GM12878 (cell line): ENCODE results near the gene IFRD2. TPM values are rescaled to one million over a fixed set of nuclear protein-coding genes. Genes with fewer than 3 reads are reported as not detected.

Experiments
- ATAC-seq: fragments of 200-7000 bp; cut with Tn5 transposase; 3 replicates; pipeline ENCODE4 v1.9.1; 2020; ENCODE audit warnings: mild to moderate bottlenecking, moderate library complexity
- BruUV-seq: library from RNA; stranded (reverse); fragments of 400-500 nt; replicated peaks from 2 replicates; lab custom pipeline; 2021; lab: Mats Ljungman, UMichigan
- CTCF ChIA-PET: fragments of 300-600 bp; sonication (Branson Sonifier 250); formaldehyde crosslinking; extraction: SDS; loops from one replicate; lab custom pipeline; 2021; ENCODE audit warnings: inconsistent platforms; lab: Yijun Ruan, JAX
- POLR2A ChIA-PET: fragments of 350-600 bp; formaldehyde crosslinking; extraction: SDS; loops from one replicate; lab custom pipeline; 2021; ENCODE audit warnings: inconsistent platforms; lab: Charles Lee
- RAD21 ChIA-PET: fragments of 300-600 bp; sonication (Branson Sonifier 250); formaldehyde crosslinking; loops from one replicate; lab custom pipeline; 2023; ENCODE audit warnings: antibody characterized with exemption; ENCODE audit not compliant: unreplicated experiment; lab: Charles Lee
- SMC1A ChIA-PET: fragments of 300-600 bp; sonication (Branson Sonifier 250); formaldehyde crosslinking; loops from one replicate; lab custom pipeline; 2023; ENCODE audit not compliant: unreplicated experiment, uncharacterized antibody; lab: Charles Lee
- DNase-seq: peaks from one replicate; pipeline ENCODE4 v3.0.0-alpha.2; 2011; ENCODE audit warnings: low read depth, low spot score
- FAIRE-seq: peaks from 3 replicates; lab custom pipeline; 2011; peaks lifted over from hg19 to GRCh38; lab: Jason Lieb, UNC
- H2AFZ ChIP-seq: 2 replicates; pipeline ENCODE4 v1.6.0; 2011; ENCODE audit warnings: low read depth, low read length, control low read depth; ENCODE audit not compliant: control insufficient read depth
- H3K27ac ChIP-seq: 2 replicates; pipeline ENCODE4 v1.5.1; 2011; ENCODE audit warnings: control low read depth; ENCODE audit not compliant: control insufficient read depth, insufficient read depth
- H3K27me3 ChIP-seq, 2 experiments: replicated peaks in 1 of 2; 2 replicates each; pipeline versions ENCODE4 v1.6.0 to v1.6.1; 2011; ENCODE audit warnings: low read length in 1 of 2; ENCODE audit not compliant: control insufficient read depth in 2 of 2, insufficient read depth in 2 of 2
- H3K36me3 ChIP-seq, 2 experiments: 2 replicates each; pipeline ENCODE4 v1.5.1; 2011; ENCODE audit warnings: low read length in 1 of 2; ENCODE audit not compliant: control insufficient read depth in 2 of 2, insufficient read depth in 2 of 2
- H3K4me1 ChIP-seq: 2 replicates; pipeline ENCODE4 v1.6.1; 2011; ENCODE audit warnings: mild to moderate bottlenecking, low read length, moderate library complexity, mixed read lengths; ENCODE audit not compliant: control insufficient read depth, insufficient read depth
- H3K4me2 ChIP-seq: 2 replicates; pipeline ENCODE4 v1.6.0; 2011; ENCODE audit warnings: control low read depth; ENCODE audit not compliant: control insufficient read depth, insufficient read depth
- H3K4me3 ChIP-seq: fragments of 200-600 bp; sonication (generic); 2 replicates; pipeline ENCODE4 v1.5.1; 2016
- H3K79me2 ChIP-seq: 2 replicates; pipeline ENCODE4 v1.6.0; 2011; ENCODE audit warnings: low read length; ENCODE audit not compliant: control insufficient read depth, insufficient read depth
- H3K9ac ChIP-seq: 2 replicates; pipeline ENCODE4 v1.8.0; 2011; ENCODE audit warnings: low read length, control low read depth, mixed read lengths; ENCODE audit not compliant: control insufficient read depth, insufficient read depth
- H3K9me3 ChIP-seq: replicated peaks from 3 replicates; pipeline ENCODE4 v1.5.1; 2011; ENCODE audit warnings: mild to moderate bottlenecking, low read length; ENCODE audit not compliant: control insufficient read depth, insufficient read depth
- H4K20me1 ChIP-seq: 2 replicates; pipeline ENCODE4 v1.6.0; 2011; ENCODE audit not compliant: control insufficient read depth, insufficient read depth
- CHD1 ChIP-seq: IDR thresholded peaks from 2 replicates; pipeline ENCODE4 v1.6.1; 2012; ENCODE audit warnings: low read depth, low read length, improper control_type of control experiment
- JUND ChIP-seq: IDR thresholded peaks from 2 replicates; pipeline ENCODE4 v1.6.1; 2012; ENCODE audit warnings: low read depth, mild to moderate bottlenecking, low read length, improper control_type of control experiment, moderate library complexity
- NFYA ChIP-seq: IDR thresholded peaks from 2 replicates; pipeline ENCODE4 v1.6.1; 2011; ENCODE audit warnings: low read depth, mild to moderate bottlenecking, low read length, improper control_type of control experiment, borderline replicate concordance
- PRDM15 ChIP-seq: fragments of 450-650 bp; formaldehyde crosslinking; IDR thresholded peaks from 2 replicates; pipeline ENCODE4 v1.4.0; 2020; ENCODE audit warnings: mild to moderate bottlenecking, moderate library complexity
- RBBP5 ChIP-seq: fragments of 200-600 bp; sonication (generic); conservative IDR thresholded peaks from 2 replicates; pipeline ENCODE4 v1.6.1; 2016
- SUZ12 ChIP-seq: fragments of 200-600 bp; sonication (generic); IDR thresholded peaks from one replicate; pipeline ENCODE4 v1.6.1; 2018; ENCODE audit warnings: antibody characterized with exemption, mild to moderate bottlenecking; ENCODE audit not compliant: unreplicated experiment
- ZNF622 ChIP-seq: fragments of 450-650 bp; IDR thresholded peaks from 2 replicates; pipeline ENCODE4 v1.6.1; 2017; ENCODE audit warnings: mild to moderate bottlenecking, inconsistent platforms
- ZNF687 ChIP-seq: fragments of 450-650 bp; IDR thresholded peaks from 2 replicates; pipeline ENCODE4 v1.6.1; 2017; ENCODE audit warnings: mild to moderate bottlenecking, moderate library complexity
- WGBS: methylation state at CpG from one replicate; pipeline ENCODE4 v1.1.6; 2016; ENCODE audit warnings: low lambda C conversion rate; ENCODE audit not compliant: insufficient replicate concordance, insufficient coverage; ENCODE audit errors: missing lambda C conversion rate; 5-methylcytosine and 5-hydroxymethylcytosine counted together
- in situ Hi-C: fragments of 300-500 bp; cut with MboI; formaldehyde crosslinking; loops from 9 replicates; pipeline ENCODE4 v1.14.3; 2018; ENCODE audit warnings: mixed read lengths
- intact Hi-C: fragments of 100-400 bp; cut with micrococcal nuclease; formaldehyde crosslinking; loops from one replicate; pipeline ENCODE4 v1.14.2; 2022; ENCODE audit not compliant: unreplicated experiment
- polyA plus RNA-seq, 11 experiments: library from polyadenylated mRNA; depleted of rRNA in 4 of 11; unstranded in 6 of 11; stranded (reverse) in 5 of 11; fragments of >200 nt; fragmentation: Nextera tagmentation in 4 of 11; fragmentation: Illumina TruSeq in 1 of 11; extraction: Ambion mirVana in 4 of 11; extraction: Trizol in 1 of 11; gene quantifications; 1 replicate in 1 of 11; 2 replicates in 10 of 11; pipeline versions ENCODE4 v1.2.1 to v1.2.3, GENCODE V29; 2011 to 2016; ENCODE audit warnings: inconsistent platforms in 2 of 11, missing spikeins in 2 of 11, low read depth in 1 of 11
- total RNA-seq, 4 experiments: library from RNA; depleted of rRNA in 3 of 4; stranded (reverse); fragments of >200 nt in 3 of 4; fragmentation: Illumina TruSeq in 1 of 4; extraction: Trizol in 1 of 4; gene quantifications; 2 replicates each; pipeline versions ENCODE4 v1.2.1 to v1.2.3, GENCODE V29; 2013 to 2021

Gene IFRD2
- total and polyA plus RNA-seq, 10 of the 15 experiments (the other 5 are each of a cell fraction or from before 2014, with no cell fraction given) = 19.1 to 153 (median 80.3) TPM

GRCh38 chr3:50238549-50239026, 53.6 kb downstream of the IFRD2 start:
- ChIA-PET SMC1A (interaction anchor here (0.9 kb wide), 1 partner anchor 8 kb away, joined by 4 read pairs; no protein-coding TSS in a partner anchor), RAD21 (interaction anchor here (1.4 kb wide), 1 partner anchor 8 kb away, joined by 7 read pairs; no protein-coding TSS in a partner anchor), POLR2A (interaction anchor here (1.2 to 4.0 kb wide), 2 partner anchors 8 to 10 kb away, joined by 5 to 38 read pairs; no protein-coding TSS in a partner anchor), CTCF (interaction anchor here (2.2 to 3.9 kb wide), 2 partner anchors 8 to 12 kb away, joined by 19 to 27 read pairs; no protein-coding TSS in a partner anchor)
- H3K27ac ChIP-seq = peak overlapping the region; percentile 91
- H3K9me3 ChIP-seq = no peaks in the 10 kb centered on the region
- H3K4me3 ChIP-seq = peak overlapping the region; percentile 100
- BruUV-seq = no TSS peak
- peaks cover 73% of the 10 kb centered on the region for H3K79me2 ChIP-seq
- no peak overlapping the region for H2AFZ ChIP-seq
- TF ChIP-seq NFYA (no peak), SUZ12 (no peak), PRDM15 (CRISPR knock-in tag) (no peak), ZNF622 (no peak), ZNF687 (no peak), JUND (no peak), CHD1 (no peak), RBBP5 (no peak)
- in situ Hi-C loops = no loop called here
- WGBS = 6% methylated on average over 7 of the region's 7 CpGs
- no peaks in the 10 kb centered on the region for H3K27me3 ChIP-seq
- H3K9ac ChIP-seq = peak overlapping the region; percentile 90
- peaks cover 12% of the 10 kb centered on the region for H4K20me1 ChIP-seq
- intact Hi-C loops = loop anchor here (5.0 kb wide), 1 partner anchor 99 kb away; no protein-coding TSS in a partner anchor
- H3K4me1 ChIP-seq = peaks cover 41% of the 10 kb centered on the region
- ATAC-seq = no peak
- H3K36me3 ChIP-seq = peaks cover 0 to 2% of the 10 kb centered on the region in 2 experiments; a peak in 2 of 4 replicates
- no peak for DNase-seq
- no peak for FAIRE-seq
- peak overlapping the region; percentile 65 for H3K4me2 ChIP-seq
